B cell (primary cell): ENCODE data around the gene GABRG3. TPM values are rescaled to one million over a fixed set of nuclear protein-coding genes. Genes with fewer than 3 reads are reported as not detected.

ENCODE experiments used
- ATAC-seq: fragments of 200-7000 bp; cut with Tn5 transposase; one replicate; pipeline ENCODE4 v1.10.0; 2021; ENCODE audit warnings: low read depth, mild to moderate bottlenecking, moderate number of reproducible peaks, moderate library complexity
- CTCF ChIA-PET: fragments of 350-600 bp; sonication (Branson Sonifier 250); formaldehyde crosslinking; loops from one replicate; lab custom pipeline; 2021; ENCODE audit warnings: antibody characterized with exemption, inconsistent platforms; lab: Charles Lee
- POLR2A ChIA-PET: fragments of 350-600 bp; sonication (Branson Sonifier 250); formaldehyde crosslinking; loops from one replicate; lab custom pipeline; 2021; ENCODE audit warnings: antibody characterized with exemption; lab: Charles Lee
- DNase-seq: peaks from one replicate; pipeline ENCODE4 v3.0.0; 2013
- H2AFZ ChIP-seq: 2 replicates; pipeline ENCODE4 v1.6.1; 2012; ENCODE audit warnings: mild to moderate bottlenecking, low read depth, low read length; ENCODE audit not compliant: insufficient read depth, poor library complexity, severe bottlenecking
- H3K27ac ChIP-seq, 2 donors: 1 replicate in 1 of 2; 2 replicates in 1 of 2; pipeline ENCODE4 v1.5.1; 2012 to 2013; ENCODE audit warnings: low read length in 2 of 2, mild to moderate bottlenecking in 2 of 2, moderate library complexity in 1 of 2
- H3K27me3 ChIP-seq, 4 experiments: fragments of 200-600 bp in 1 of 4; sonication (generic) in 1 of 4; replicated peaks in 1 of 4; 1 replicate in 2 of 4; 2 replicates in 2 of 4; pipeline versions ENCODE4 v1.6.1 to v1.7.0; 2013 to 2016; ENCODE audit warnings: low read length in 3 of 4, mild to moderate bottlenecking in 2 of 4, mixed read lengths in 1 of 4, moderate library complexity in 1 of 4; ENCODE audit not compliant: insufficient read depth in 4 of 4, control insufficient read depth in 3 of 4; ENCODE audit errors: control extremely low read depth in 1 of 4
- H3K36me3 ChIP-seq, 2 experiments: replicated peaks in 1 of 2; 1 replicate in 1 of 2; 2 replicates in 1 of 2; pipeline versions ENCODE4 v1.6.1 to v1.7.1; 2013; ENCODE audit warnings: low read length in 1 of 2; ENCODE audit not compliant: insufficient read depth in 2 of 2, control insufficient read depth in 1 of 2; ENCODE audit errors: control extremely low read depth in 1 of 2, extremely low read depth in 1 of 2
- H3K4me1 ChIP-seq, 2 donors: fragments of 200-600 bp in 1 of 2; sonication (generic) in 1 of 2; 1 replicate in 1 of 2; 2 replicates in 1 of 2; pipeline versions ENCODE4 v1.5.1 to v1.6.1; 2013 to 2017; ENCODE audit warnings: low read length in 2 of 2; ENCODE audit not compliant: control insufficient read depth in 2 of 2, insufficient read depth in 2 of 2
- H3K4me2 ChIP-seq: replicated peaks from 2 replicates; pipeline ENCODE3; 2012; ENCODE audit warnings: mild to moderate bottlenecking, low read depth, low read length; ENCODE audit not compliant: poor library complexity, severe bottlenecking
- H3K4me3 ChIP-seq, 5 experiments: fragments of 200-600 bp in 1 of 5; sonication (generic) in 1 of 5; 1 replicate in 3 of 5; 2 replicates in 2 of 5; pipeline versions ENCODE4 v1.5.1 to v1.7.0; 2011 to 2016; ENCODE audit warnings: low read length in 4 of 5, mild to moderate bottlenecking in 4 of 5, low read depth in 2 of 5, control low read depth in 1 of 5, moderate library complexity in 1 of 5; ENCODE audit not compliant: insufficient read depth in 1 of 5; ENCODE audit errors: control extremely low read depth in 1 of 5, extremely low read depth in 1 of 5
- H3K79me2 ChIP-seq: fragments of 200-600 bp; sonication (generic); one replicate; pipeline ENCODE4 v1.6.0; 2016; ENCODE audit warnings: low read length; ENCODE audit not compliant: control insufficient read depth, insufficient read depth
- H3K9ac ChIP-seq: fragments of 200-600 bp; sonication (generic); 2 replicates; pipeline ENCODE4 v1.6.1; 2017; ENCODE audit warnings: mild to moderate bottlenecking, low read length, moderate library complexity
- H3K9me3 ChIP-seq, 3 donors: one replicate each; pipeline versions ENCODE4 v1.6.1 to v1.7.1; 2013; ENCODE audit warnings: low read length in 2 of 3; ENCODE audit not compliant: control insufficient read depth in 2 of 3, insufficient read depth in 1 of 3; ENCODE audit errors: control extremely low read depth in 1 of 3
- H4K20me1 ChIP-seq: 2 replicates; pipeline ENCODE4 v1.6.0; 2012; ENCODE audit warnings: mild to moderate bottlenecking, low read length; ENCODE audit not compliant: insufficient read depth, control insufficient read depth, poor library complexity, severe bottlenecking
- H3K27ac Mint-ChIP-seq: one replicate; pipeline ENCODE4 v1.8.0; 2021; ENCODE audit warnings: mixed read lengths
- H3K27me3 Mint-ChIP-seq: one replicate; pipeline ENCODE4 v1.8.0; 2021; ENCODE audit warnings: mixed read lengths
- H3K4me1 Mint-ChIP-seq: one replicate; pipeline ENCODE4 v1.8.0; 2021; ENCODE audit warnings: mixed read lengths
- H3K4me3 Mint-ChIP-seq: one replicate; pipeline ENCODE4 v1.8.0; 2021; ENCODE audit warnings: mixed read lengths
- H3K9me3 Mint-ChIP-seq: one replicate; pipeline ENCODE4 v1.8.0; 2022; ENCODE audit warnings: mixed read lengths; ENCODE audit not compliant: insufficient read depth
- EZH2 ChIP-seq: IDR thresholded peaks from 2 replicates; pipeline ENCODE4 v1.6.1; 2012; ENCODE audit warnings: borderline replicate concordance, low read depth, mild to moderate bottlenecking, moderate library complexity, low read length; ENCODE audit not compliant: insufficient read depth, poor library complexity, severe bottlenecking
- WGBS: methylation state at CpG from one replicate; pipeline ENCODE4 v1.1.5; 2013; ENCODE audit warnings: missing lambda C conversion rate; ENCODE audit not compliant: insufficient coverage; 5-methylcytosine and 5-hydroxymethylcytosine counted together
- intact Hi-C: fragments of 100-400 bp; cut with micrococcal nuclease; formaldehyde crosslinking; loops from one replicate; pipeline ENCODE4 v1.10.0; 2022
- polyA plus RNA-seq: library from polyadenylated mRNA; depleted of rRNA; stranded (reverse); fragments of >200 nt; gene quantifications from 2 replicates; pipeline ENCODE4 v1.2.3, GENCODE V29; 2012
- total RNA-seq, 2 donors: library from RNA; stranded (reverse); fragments of 120-200 nt in 1 of 2; gene quantifications; 1 replicate in 1 of 2; 2 replicates in 1 of 2; pipeline versions ENCODE4 v1.2.3 to v1.2.4, GENCODE V29; 2013 to 2022
- TF ChIP-seq, protein P1 (sequence below): fragments of 200-600 bp; IDR thresholded peaks from one replicate; pipeline ENCODE4 v1.8.0; 2022; ENCODE audit warnings: antibody characterized with exemption, mild to moderate bottlenecking

GABRG3 gene
- total and polyA plus RNA-seq, 2 donors (not counting 1 experiment from before 2014, with no cell fraction given), result not detected

DNA sequence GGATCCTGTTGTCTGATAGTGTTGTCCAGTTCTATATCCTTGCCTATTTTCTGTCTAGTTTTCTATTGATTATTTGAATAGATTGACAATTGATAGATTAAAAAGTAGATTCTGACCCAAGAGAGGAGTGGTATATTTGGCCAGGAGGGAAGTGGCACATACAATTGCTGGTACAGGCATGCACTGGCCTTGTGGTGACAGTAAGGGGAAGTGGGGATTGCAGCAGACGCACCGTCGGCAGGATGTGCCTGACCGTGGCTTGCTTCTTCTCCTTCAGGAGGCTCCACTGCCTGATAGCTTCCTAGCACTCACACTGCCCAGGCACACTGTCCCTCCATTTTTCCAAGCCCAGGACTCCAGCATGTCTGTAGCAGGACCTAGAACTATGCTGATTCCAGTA, 10.5 kb downstream of the GABRG3 start:
- Histone ChIP-seq H3K4me3 (no peak overlapping the region), H4K20me1 (no peaks in the 10 kb centered on the region), H3K4me2 (no peak overlapping the region), H3K9ac (no peak overlapping the region), H2AFZ (no peak overlapping the region), H3K27ac (no peak overlapping the region), H3K79me2 (no peaks in the 10 kb centered on the region), H3K9me3 (peaks cover 0 to under 1% (median 0%) of the 10 kb centered on the region in 3 donors), H3K36me3 (no peaks in the 10 kb centered on the region), H3K4me1 (no peaks in the 10 kb centered on the region), H3K27me3 (no peaks in the 10 kb centered on the region)
- POLR2A ChIA-PET, result no interaction called here
- 20% methylated on average over 1 of the region's 4 CpGs for whole genome bisulfite sequencing
- H3K4me3 Mint-ChIP-seq, result no peak overlapping the region
- no peaks in the 10 kb centered on the region for H3K4me1 Mint-ChIP-seq
- ATAC-seq, result no peak
- CTCF ChIA-PET, result no interaction called here
- no peak overlapping the region for H3K27ac Mint-ChIP-seq
- H3K9me3 Mint-ChIP-seq, result no peaks in the 10 kb centered on the region
- DNase-seq, result no peak
- no peaks in the 10 kb centered on the region for H3K27me3 Mint-ChIP-seq
- intact Hi-C loops, result no loop called here
- TF ChIP-seq, protein P1, sequence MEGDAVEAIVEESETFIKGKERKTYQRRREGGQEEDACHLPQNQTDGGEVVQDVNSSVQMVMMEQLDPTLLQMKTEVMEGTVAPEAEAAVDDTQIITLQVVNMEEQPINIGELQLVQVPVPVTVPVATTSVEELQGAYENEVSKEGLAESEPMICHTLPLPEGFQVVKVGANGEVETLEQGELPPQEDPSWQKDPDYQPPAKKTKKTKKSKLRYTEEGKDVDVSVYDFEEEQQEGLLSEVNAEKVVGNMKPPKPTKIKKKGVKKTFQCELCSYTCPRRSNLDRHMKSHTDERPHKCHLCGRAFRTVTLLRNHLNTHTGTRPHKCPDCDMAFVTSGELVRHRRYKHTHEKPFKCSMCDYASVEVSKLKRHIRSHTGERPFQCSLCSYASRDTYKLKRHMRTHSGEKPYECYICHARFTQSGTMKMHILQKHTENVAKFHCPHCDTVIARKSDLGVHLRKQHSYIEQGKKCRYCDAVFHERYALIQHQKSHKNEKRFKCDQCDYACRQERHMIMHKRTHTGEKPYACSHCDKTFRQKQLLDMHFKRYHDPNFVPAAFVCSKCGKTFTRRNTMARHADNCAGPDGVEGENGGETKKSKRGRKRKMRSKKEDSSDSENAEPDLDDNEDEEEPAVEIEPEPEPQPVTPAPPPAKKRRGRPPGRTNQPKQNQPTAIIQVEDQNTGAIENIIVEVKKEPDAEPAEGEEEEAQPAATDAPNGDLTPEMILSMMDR, result no peak
- TF ChIP-seq EZH2, result no peak

DNA sequence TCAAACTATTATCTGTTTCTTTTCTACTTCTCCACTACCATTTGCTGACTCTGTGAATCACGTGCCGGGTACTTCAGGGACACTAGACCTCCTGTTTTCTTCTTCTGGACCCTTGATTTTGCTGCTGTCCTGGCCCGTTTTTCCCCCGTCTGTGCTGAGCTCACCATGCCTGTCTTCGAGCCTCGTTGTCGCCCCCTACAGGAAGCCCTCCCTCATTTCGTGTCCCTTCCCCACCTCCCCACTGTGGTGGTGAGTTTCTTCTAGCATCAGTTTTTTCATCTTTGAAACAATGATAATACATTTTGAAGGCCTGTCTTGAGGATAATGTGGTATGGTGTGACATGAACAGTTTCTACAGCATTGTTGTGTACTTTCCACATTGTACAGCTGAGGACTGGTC, 12.8 kb downstream of the GABRG3 start:
- no peak overlapping the region for H3K9ac ChIP-seq
- H3K4me2 ChIP-seq, result no peak overlapping the region
- Mint-ChIP-seq H3K27me3 (no peaks in the 10 kb centered on the region), H3K9me3 (no peaks in the 10 kb centered on the region), H3K4me3 (no peak overlapping the region), H3K4me1 (no peaks in the 10 kb centered on the region), H3K27ac (no peak overlapping the region)
- WGBS, result 87% methylated on average over 2 of the region's 8 CpGs
- H3K27me3 ChIP-seq, result no peaks in the 10 kb centered on the region
- no peak for ATAC-seq
- H3K4me1 ChIP-seq, result no peaks in the 10 kb centered on the region
- H2AFZ ChIP-seq, result no peak overlapping the region
- no peaks in the 10 kb centered on the region for H3K36me3 ChIP-seq
- DNase-seq, result no peak
- H3K79me2 ChIP-seq, result no peaks in the 10 kb centered on the region
- no peaks in the 10 kb centered on the region for H3K9me3 ChIP-seq
- H4K20me1 ChIP-seq, result no peaks in the 10 kb centered on the region
- ChIA-PET POLR2A (no interaction called here), CTCF (no interaction called here)
- no peak for TF ChIP-seq EZH2
- TF ChIP-seq, protein P1, result no peak
- no peak overlapping the region for H3K4me3 ChIP-seq
- no peak overlapping the region for H3K27ac ChIP-seq
- intact Hi-C loops, result no loop called here
